Stimulated activated CD8-positive, alpha-beta memory T cell treated with anti-CD3 and anti-CD28 coated beads, Interleukin-4, amount 100 ng/mL, for 24 hours (primary cell): ENCODE data around the gene LHFPL6.

Experiments used
- DNase-seq: peaks from one replicate; pipeline ENCODE4 v3.0.0-alpha.2; 2020; ENCODE audit warnings: low read depth

The LHFPL6 gene

GRCh38 chr13:39512687-39513086 is 90.3 kb downstream of the LHFPL6 start:
- DNase-seq = no peak

GRCh38 chr13:39510316-39510695 is 92.7 kb downstream of the LHFPL6 start:
- no peak for DNase-seq

GRCh38 chr13:39509616-39510315 is 93.2 kb downstream of the LHFPL6 start:
- DNase-seq = no peak

GRCh38 chr13:39506559-39507390 is 96.2 kb downstream of the LHFPL6 start:
- no peak for DNase-seq

GRCh38 chr13:39505151-39505550 is 97.8 kb downstream of the LHFPL6 start:
- DNase-seq = no peak

DNA sequence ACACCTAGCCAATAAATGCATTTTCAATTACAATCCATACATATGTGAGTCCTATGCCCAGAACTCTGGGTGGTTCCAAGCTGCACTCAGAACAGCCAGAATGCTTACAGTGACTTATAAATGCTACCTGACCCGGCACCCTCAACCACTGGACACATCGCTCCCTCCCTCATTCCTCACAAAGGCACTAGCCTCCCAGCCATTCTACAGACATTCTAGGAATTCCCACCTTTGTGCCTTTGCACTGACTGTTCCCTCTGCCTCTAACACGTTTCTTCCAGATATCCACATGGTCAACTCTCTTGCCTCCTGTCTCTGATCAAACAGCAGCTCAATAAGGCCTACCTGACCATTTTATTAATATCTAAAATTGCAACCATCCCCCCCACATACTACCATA is 99.9 kb downstream of the LHFPL6 start:
- no peak for DNase-seq

DNA sequence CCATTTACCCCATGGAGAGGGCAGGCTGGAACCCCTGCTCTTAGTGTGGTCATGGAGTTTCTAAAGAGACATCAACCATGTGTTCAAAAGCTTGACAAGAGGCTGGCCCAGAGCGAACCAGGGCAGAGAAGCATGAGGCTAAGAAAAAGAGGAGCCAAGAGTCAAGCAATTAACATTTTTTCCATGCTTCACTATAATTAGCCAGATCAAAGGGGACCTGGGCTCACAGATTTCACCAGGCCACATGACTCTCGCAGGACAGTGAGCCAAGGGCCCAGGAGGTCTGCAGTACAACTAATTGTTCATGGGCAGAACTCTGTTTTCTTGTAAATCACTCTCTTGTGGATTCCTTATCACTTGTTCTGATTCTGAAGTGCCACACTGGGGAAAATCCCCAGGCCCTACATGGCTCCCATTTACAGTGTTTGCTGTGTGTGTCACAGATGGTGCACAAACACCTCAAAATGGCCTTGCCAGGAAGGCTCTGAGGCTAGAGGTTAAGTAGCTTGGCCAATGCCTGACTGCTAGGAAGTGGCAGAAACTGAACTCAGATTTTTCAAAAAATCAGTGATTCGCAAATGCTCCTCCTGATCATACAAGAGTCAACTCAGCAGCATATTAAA is 101.2 kb downstream of the LHFPL6 start:
- DNase-seq = no peak

GRCh38 chr13:39499604-39500003 is 103.4 kb downstream of the LHFPL6 start:
- DNase-seq = no peak

GRCh38 chr13:39498471-39499114 is 104.4 kb downstream of the LHFPL6 start:
- DNase-seq = no peak

DNA sequence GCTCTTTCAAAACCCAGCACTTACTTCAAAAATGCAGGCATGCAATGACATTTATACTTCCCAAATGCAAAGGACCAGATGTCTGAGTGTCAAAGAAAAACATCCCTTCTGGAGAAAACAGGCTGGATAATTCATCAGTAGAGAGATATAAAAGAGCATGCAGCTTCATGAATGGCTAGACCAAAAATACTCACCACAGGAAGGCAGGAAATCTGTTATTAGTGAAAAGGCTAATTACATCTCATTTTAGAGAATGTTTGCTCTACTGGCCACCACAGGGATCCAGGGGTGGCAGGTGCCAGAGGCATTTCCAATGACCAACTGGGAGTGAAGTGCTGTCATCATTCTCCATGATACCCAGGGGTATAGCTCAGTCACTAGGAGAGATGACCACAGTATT is 106.5 kb downstream of the LHFPL6 start:
- DNase-seq = no peak

DNA sequence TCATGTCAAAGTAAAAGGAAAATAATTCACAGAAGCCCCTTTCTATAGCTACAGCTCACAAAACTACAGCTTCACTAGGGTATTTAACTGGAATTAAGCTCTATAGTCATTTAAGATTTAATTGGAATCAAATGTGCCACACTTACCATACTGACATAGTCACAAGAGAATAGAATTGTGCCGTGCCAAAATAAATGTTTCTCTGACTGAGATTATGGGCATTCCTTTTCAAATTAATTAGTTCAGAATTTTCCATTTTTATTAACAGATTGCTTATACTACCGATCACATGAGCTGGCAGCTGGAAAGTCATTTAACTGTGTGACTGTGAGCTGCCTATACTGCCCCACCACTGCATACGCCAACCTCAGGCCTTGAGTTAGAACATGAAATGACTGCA is 108.4 kb downstream of the LHFPL6 start:
- DNase-seq = no peak

DNA sequence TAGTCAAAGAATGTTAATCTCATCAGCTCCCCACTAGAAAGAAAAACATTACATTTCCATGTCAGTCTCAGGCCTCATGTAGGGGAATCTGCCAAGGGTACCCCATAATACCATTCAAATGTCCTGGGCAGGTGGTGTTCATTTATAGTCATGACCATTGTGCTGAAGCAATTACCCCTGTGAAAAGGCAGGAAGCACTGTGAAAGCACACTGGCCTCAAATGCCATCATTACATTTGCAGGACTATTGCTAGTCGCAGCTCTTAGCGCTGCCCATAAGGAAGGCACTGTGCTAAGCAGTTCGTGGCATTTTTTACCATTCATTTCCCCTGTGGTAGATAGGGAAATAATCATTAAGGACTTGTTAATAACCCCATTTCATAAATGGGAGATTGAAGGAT is 109.0 kb downstream of the LHFPL6 start:
- no peak for DNase-seq

- DNase-seq = no peak
These were observed 112.9 kb downstream of the LHFPL6 start for GRCh38 chr13:39490136-39490535.

DNA sequence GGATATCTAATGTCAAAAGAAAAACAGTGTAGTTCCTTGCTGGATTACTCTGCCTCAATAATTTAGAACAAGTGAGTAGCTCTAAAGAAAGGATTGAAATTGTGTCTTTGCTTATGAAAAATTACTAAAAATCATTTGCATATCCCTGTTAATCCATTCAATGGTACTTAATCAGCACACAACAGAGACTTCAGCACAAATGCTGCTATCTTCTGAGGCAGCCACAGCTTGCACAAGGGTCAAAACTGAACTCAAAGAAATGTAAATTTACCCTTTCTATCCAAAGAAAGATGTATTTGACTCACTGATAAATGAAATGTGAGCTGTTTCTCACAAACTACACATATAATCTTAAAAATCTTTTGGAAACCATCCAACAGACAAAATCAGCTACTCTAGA is 116.2 kb downstream of the LHFPL6 start:
- DNase-seq = no peak

DNA sequence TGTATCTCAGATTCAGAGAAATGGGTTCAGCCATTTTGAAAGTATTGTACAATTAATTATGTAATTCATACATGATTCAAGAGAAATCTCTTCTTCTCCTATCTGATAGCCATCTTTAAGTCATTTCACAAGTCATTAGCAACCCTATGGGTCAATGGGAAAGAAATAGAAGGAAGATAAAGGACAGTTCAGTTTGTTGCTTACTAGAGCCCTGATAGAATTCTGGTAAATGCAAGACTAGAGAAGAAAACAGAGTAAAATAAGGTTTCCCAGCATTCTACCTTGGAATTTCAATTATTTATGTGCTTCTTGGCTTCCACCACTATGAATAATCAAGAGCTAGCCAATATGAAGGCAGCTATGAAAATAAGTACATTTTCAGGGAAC is 117.7 kb downstream of the LHFPL6 start:
- DNase-seq = no peak

GRCh38 chr13:39484506-39485313 is 118.3 kb downstream of the LHFPL6 start:
- no peak for DNase-seq

GRCh38 chr13:39483326-39483725 is 119.7 kb downstream of the LHFPL6 start:
- DNase-seq = no peak

GRCh38 chr13:39481491-39481890 is 121.5 kb downstream of the LHFPL6 start:
- DNase-seq = no peak

GRCh38 chr13:39474600-39474999 is 128.4 kb downstream of the LHFPL6 start:
- no peak for DNase-seq

DNA sequence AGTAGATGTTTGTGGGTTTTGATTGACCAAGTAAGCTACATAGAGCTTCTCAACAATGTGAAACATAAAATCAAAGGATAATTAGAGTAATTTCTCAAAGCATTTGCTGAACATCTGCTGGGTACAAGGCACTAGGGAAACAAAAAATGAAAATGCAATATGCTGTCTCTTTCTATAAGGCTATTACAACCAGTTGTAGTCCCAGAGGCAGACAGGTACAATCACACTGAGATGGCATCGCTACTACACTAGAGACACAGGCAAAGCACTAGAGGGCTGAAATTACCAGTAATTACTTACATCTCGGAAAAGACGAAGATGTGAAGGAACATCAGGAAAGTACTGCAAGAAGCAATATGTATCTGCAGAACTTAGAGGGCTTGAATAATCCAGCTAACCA is 133.3 kb downstream of the LHFPL6 start:
- no peak for DNase-seq

DNA sequence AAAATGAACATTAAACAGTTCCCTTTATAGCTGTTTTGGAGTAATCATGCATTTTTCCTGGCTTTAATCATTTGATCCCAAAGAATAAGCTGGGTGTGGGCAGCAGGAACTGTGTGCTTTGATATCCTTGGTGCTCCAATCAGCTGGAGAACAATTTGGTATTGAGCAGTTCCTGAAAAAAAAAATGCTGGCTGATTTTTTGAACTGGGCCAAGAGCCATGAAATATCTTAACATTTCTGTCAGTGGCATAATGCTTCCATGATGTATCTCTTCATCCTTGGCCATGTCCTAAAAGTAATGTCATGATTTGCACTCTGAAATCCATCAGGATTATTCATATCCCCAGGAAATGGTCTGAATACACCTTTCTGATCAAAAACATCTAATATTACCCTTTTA is 134.7 kb downstream of the LHFPL6 start:
- DNase-seq = no peak

DNA sequence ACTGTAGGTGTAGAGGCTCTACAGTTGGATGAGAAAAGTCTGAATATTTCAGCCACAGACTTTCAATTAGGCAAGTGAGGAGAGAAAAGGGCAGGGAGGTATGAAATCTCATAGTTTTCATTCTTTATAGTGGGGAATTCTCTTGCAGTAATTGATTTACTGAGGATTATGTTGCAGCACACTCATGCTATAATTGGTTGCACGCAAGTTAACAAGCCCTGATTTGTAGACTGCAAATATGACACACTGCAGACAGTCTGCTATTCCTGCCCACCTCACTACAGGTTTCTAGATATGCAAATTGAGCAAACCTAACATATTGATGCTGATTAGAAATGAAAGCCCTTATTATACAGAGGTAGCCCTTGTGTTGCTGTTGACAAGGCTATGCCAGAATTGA is 139.4 kb downstream of the LHFPL6 start:
- no peak for DNase-seq
